OCI-LY7 (cell line): Measurements from ENCODE around the gene SEPTIN11.

Experiments
- CTCF ChIP-seq: fragments of 200-600 bp; sonication (generic); conservative IDR thresholded peaks from 2 replicates; pipeline ENCODE4 v1.5.1; 2014; ENCODE audit warnings: mild to moderate bottlenecking, antibody characterized with exemption, low read length, moderate library complexity, mixed read lengths
- EZH2phosphoT487 ChIP-seq: fragments of 200-600 bp; sonication (generic); IDR thresholded peaks from 2 replicates; pipeline ENCODE4 v1.6.1; 2018; ENCODE audit warnings: low read depth, borderline replicate concordance, mild to moderate bottlenecking, mixed run types, antibody characterized with exemption, low read length, moderate library complexity, mixed read lengths

- TF ChIP-seq CTCF (peak; percentile 35; the same call in 1 of the 2 replicates), EZH2phosphoT487 (no peak)
Observed at GRCh38 chr4:76950052-76950955, 752 bp downstream of the SEPTIN11 start.
